ENCODE results near the gene IRF7. TPM values are rescaled to one million over a fixed set of nuclear protein-coding genes. Genes with fewer than 3 reads are reported as not detected.
"Not testable (repeated sequence)": the region's sequence is repeated elsewhere in the genome, so short reads cannot be mapped to it uniquely, and the experiment has no call there.

IRF7 gene
- total and polyA plus RNA-seq, 9 of the 15 experiments (the other 6 are each of a cell fraction or from before 2014, with no cell fraction given), result 0.27 to 7.6 (median 1.8) TPM

DNA sequence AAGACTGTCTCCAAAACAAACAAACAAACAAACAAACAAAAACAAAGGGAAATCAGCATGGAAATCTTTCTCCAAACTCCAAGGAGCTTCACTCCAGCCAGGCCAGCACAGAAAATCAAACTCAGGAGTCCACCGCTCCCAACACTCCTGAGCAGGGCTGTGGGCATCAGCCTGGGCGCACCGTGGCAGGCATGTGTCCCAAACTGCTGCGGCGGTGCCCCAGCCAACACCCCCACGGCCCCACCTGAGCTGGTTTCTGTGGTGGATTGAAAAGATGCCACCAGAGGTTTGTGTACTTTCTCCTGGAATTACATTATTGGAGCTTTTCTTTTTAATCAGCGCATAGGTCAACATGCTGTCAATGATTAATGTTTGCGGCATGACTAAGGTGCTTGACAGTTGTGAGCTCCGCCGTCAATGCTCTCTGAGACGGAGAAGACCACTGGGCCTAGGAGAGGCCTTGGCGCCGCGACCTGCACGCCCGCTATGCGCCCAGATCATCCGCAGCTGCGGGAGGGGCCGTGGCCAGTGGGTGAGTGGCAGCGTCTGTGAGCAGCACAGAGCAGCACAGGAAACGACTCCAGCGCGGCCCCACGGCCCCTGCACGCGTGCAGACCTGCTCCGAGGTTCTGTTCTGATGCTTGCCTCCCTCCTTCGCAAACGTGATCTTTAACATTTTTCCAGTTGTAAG lies 39.4 kb upstream of the IRF7 start (continued):
- TF ChIP-seq, protein P1, sequence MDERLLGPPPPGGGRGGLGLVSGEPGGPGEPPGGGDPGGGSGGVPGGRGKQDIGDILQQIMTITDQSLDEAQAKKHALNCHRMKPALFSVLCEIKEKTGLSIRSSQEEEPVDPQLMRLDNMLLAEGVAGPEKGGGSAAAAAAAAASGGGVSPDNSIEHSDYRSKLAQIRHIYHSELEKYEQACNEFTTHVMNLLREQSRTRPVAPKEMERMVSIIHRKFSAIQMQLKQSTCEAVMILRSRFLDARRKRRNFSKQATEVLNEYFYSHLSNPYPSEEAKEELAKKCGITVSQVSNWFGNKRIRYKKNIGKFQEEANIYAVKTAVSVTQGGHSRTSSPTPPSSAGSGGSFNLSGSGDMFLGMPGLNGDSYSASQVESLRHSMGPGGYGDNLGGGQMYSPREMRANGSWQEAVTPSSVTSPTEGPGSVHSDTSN (CRISPR knock-in tag; IDR thresholded peaks at IDR 0.05; ENCODE audit: low read depth), result no peak
- TF ChIP-seq, protein P1 (tag; conservative IDR thresholded peaks at IDR 0.05; ENCODE audit: low read depth), result peak; percentile 49
- TF ChIP-seq CREB1 (IDR thresholded peaks at IDR 0.05) (no peak), CREB1 (CRISPR knock-in tag; IDR thresholded peaks at IDR 0.05) (no peak)

DNA sequence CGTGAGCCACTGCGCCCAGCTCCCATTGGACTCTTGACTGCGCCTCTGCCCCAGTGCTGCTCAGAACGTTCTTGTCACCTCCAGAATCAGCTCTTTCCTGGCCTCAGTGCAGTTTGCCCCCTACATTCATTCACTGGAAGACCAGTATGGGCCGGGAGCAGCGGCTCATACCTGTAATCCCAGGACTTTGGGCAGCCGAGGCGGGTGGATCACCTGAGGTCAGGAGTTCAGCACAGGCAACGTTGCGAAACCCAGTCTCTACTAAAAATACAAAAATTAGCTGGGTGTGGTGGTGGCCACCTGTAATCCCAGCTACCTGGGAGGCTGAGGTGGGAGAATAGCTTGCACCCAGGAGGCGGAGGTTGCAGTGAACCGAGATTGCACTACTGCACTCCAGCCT lies 38.7 kb upstream of the IRF7 start:
- H3K9me1 ChIP-seq (ENCODE audit: control insufficient read depth, insufficient read depth, low read length); CTCF ChIA-PET (ENCODE audit: low intra/inter-chr PET ratio); H2AFZ ChIP-seq (ENCODE audit: low read depth, low read length); H3K27ac ChIP-seq (ENCODE audit: extremely low read depth, low read depth, low read length); DNase-seq (ENCODE audit: extremely low read depth in 1 of 4, low spot score in 3 of 4); H3K79me2 ChIP-seq (ENCODE audit: control insufficient read depth, insufficient read depth, low read length); intact Hi-C loops (cut with micrococcal nuclease); H3K9ac ChIP-seq (ENCODE audit: insufficient read depth in 1 of 2, low read depth in 2 of 2, low read length in 2 of 2); FAIRE-seq; H3K9me3 ChIP-seq (replicated peaks; ENCODE audit: control insufficient read depth, insufficient read depth, low read depth, low read length); in situ Hi-C loops (cut with MboI); ATAC-seq; H3K4me2 ChIP-seq (ENCODE audit: insufficient read depth, low read length); BruUV-seq (replicated peaks); H4K20me1 ChIP-seq (replicated peaks; ENCODE audit: control insufficient read depth, insufficient read depth, low read length); H3K27me3 ChIP-seq (ENCODE audit: control insufficient read depth in 2 of 2, insufficient read depth in 2 of 2, low read length in 2 of 2); H3K4me3 ChIP-seq: not testable (repeated sequence)
- H3K4me1 ChIP-seq (replicated peaks in 1 of 2; ENCODE audit: control insufficient read depth in 2 of 2, insufficient read depth in 2 of 2, low read length in 2 of 2), result peaks cover 0 to 12% of the 10 kb centered on the region in 2 experiments; a peak in 1 of 5 replicates
- 83% methylated on average over 10 of the region's 12 CpGs for WGBS (ENCODE audit: insufficient coverage, low coverage, missing lambda C conversion rate)
- TF ChIP-seq CEBPB (tag; IDR thresholded peaks at IDR 0.05), result peak; percentile 55; the same call in 1 of the 2 replicates
- peaks cover 80% of the 10 kb centered on the region; the same call in 2 of the 3 replicates for H3K36me3 ChIP-seq (ENCODE audit: control insufficient read depth, insufficient read depth, low read length)
- POLR2A ChIA-PET, result interaction anchor here (0.8 to 1.6 kb wide), 5 partner anchors 8 to 19 kb away, joined by 3 to 6 read pairs (median 4); no protein-coding TSS in a partner anchor
